ENCODE measurements around the gene SHOC2. TPM values are rescaled to one million over a fixed set of nuclear protein-coding genes. Genes with fewer than 3 reads are reported as not detected.

Gene SHOC2
- total and polyA plus RNA-seq, 2 of the 13 experiments (the other 11 are each of a cell fraction or from before 2014, with no cell fraction given): 8.6 to 25.5 TPM

GRCh38 chr10:110871298-110872084 is 47.9 kb upstream of the SHOC2 start, which contains the start of gene PDCD4 (continued):
- TF ChIP-seq ZBTB2 (CRISPR knock-in tag; IDR thresholded peaks at IDR 0.05; ENCODE audit: low read depth): peak; percentile 45; the same call in 1 of the 2 replicates

- Histone ChIP-seq H3K27me3 (ENCODE audit: control insufficient read depth in 1 of 2, insufficient read depth in 2 of 2, low read length in 2 of 2) (no peaks in the 10 kb centered on the region), H3K4me2 (ENCODE audit: low read depth, low read length) (peak overlapping the region; percentile 79), H3K9me3 (ENCODE audit: low read length) (no peaks in the 10 kb centered on the region), H2AFZ (ENCODE audit: low read length) (no peak overlapping the region), H3K36me3 (replicated peaks in 1 of 2; ENCODE audit: control insufficient read depth in 1 of 2, insufficient read depth in 2 of 2, low read length in 2 of 2) (peaks cover 2 to 5% of the 10 kb centered on the region in 2 experiments; a peak in 2 of 5 replicates), H3K4me3 (replicated peaks in 1 of 3; ENCODE audit: insufficient read depth in 1 of 3, low read depth in 2 of 3, low read length in 3 of 3) (peak overlapping the region; percentile 72 to 82 (median 76)), H4K20me1 (ENCODE audit: insufficient read depth, low read length) (peaks cover 6% of the 10 kb centered on the region; the same call in 1 of the 2 replicates), H3K27ac (ENCODE audit: extremely low read length, insufficient read depth, low read length) (peak overlapping the region; percentile 92), H3K79me2 (ENCODE audit: insufficient read depth, low read length) (peaks cover 30% of the 10 kb centered on the region), H3K4me1 (ENCODE audit: insufficient read depth, low read length) (peaks cover 44% of the 10 kb centered on the region), H3K9ac (ENCODE audit: insufficient read depth, low read depth, low read length) (peak overlapping the region; percentile 78)
- ATAC-seq: peak; percentile 89
- intact Hi-C loops (cut with micrococcal nuclease; ENCODE audit: unreplicated experiment) (loop anchor here (5.0 kb wide), 3 partner anchors 40 to 125 kb away; no protein-coding TSS in a partner anchor), in situ Hi-C loops (cut with HindIII; ENCODE audit: extremely low pct_ligation_motif_present, low pct_unique_long_range_greater_than_20kb) (no loop called here)
- peak; percentile 58 for FAIRE-seq
- under 1% methylated on average over 19 of the region's 70 CpGs for WGBS (ENCODE audit: low lambda C conversion rate)
- ChIA-PET POLR2A (interaction anchor here (0.8 to 1.9 kb wide), 21 partner anchors 13 to 865 kb away, joined by 3 to 53 read pairs (median 4); partner anchors contain the start of genes ADD3, BBIP1 and SHOC2), CTCF (ENCODE audit: low intra/inter-chr PET ratio, low total read pairs) (no interaction called here)
- DNase-seq (ENCODE audit: low spot score): peak; percentile 69
- no TSS peak for BruUV-seq (replicated peaks)
- TF ChIP-seq ZFP37 (CRISPR knock-in tag; IDR thresholded peaks at IDR 0.05; ENCODE audit: borderline replicate concordance) (no peak), ZNF740 (CRISPR knock-in tag; IDR thresholded peaks at IDR 0.05) (no peak; the same call in 1 of the 2 replicates), KLF12 (CRISPR knock-in tag; IDR thresholded peaks at IDR 0.05; ENCODE audit: borderline replicate concordance) (peak; percentile 62; the same call in 1 of the 2 replicates), AKAP8 (CRISPR knock-in tag; IDR thresholded peaks at IDR 0.05) (no peak), ATF5 (CRISPR knock-in tag; IDR thresholded peaks at IDR 0.05; ENCODE audit: low read depth) (no peak), ATM (IDR thresholded peaks at IDR 0.05; ENCODE audit: borderline replicate concordance) (no peak), RXRB (CRISPR knock-in tag; IDR thresholded peaks at IDR 0.05; ENCODE audit: borderline replicate concordance) (no peak; the same call in 1 of the 2 replicates), LCORL (IDR thresholded peaks at IDR 0.05) (no peak), LCORL (CRISPR knock-in tag; IDR thresholded peaks at IDR 0.05) (no peak; the same call in 1 of the 2 replicates), RFXANK (CRISPR knock-in tag; IDR thresholded peaks at IDR 0.05) (no peak), ZNF609 (CRISPR knock-in tag; IDR thresholded peaks at IDR 0.05; ENCODE audit: borderline replicate concordance) (no peak)
Observed at GRCh38 chr10:110872145-110872983, 47.0 kb upstream of the SHOC2 start.
